Measurements from ENCODE around the gene GABRB3. TPM values are rescaled to one million over a fixed set of nuclear protein-coding genes. Genes with fewer than 3 reads are reported as not detected.

The GABRB3 gene
- total RNA-seq, 4 donors from 2014 or later: 1.2 to 3.9 (median 2.1) TPM; not detected in 1

DNA sequence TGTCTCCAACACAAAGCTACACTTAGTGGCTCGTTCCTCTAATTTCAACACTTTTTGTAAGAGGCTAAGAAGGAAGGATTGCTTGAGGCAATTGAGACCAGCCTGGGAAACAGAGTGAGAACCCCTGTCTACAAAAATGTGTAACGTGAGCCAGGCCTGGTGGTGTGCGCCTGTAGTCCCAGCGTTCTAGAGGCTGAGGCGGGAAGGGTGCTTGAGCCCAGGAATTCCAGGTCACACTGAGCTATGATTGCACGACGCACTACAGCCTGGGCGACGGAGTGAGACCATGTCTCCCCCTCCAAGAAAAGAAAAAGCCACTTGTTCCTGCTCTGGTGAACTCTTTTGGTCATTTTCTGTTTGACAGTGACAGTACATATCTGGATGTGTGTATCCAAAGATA lies 127.9 kb downstream of the GABRB3 start:
- Histone ChIP-seq H3K4me3 (no peak overlapping the region), H3K27me3 (no peaks in the 10 kb centered on the region), H3K36me3 (no peaks in the 10 kb centered on the region), H3K9me3 (peaks cover 0 to 13% (median 0%) of the 10 kb centered on the region in 4 donors), H3K27ac (no peak overlapping the region), H3K4me1 (no peaks in the 10 kb centered on the region)
- DNase-seq (ENCODE audit: low spot score in 2 of 2): no peak
- WGBS, 2 donors: 79 to 83% methylated on average over 9 of the region's 9 CpGs
- TF ChIP-seq POLR2A (IDR thresholded peaks at IDR 0.05) (no peak), EP300 (IDR thresholded peaks at IDR 0.05) (no peak)
- TF ChIP-seq, protein P1, sequence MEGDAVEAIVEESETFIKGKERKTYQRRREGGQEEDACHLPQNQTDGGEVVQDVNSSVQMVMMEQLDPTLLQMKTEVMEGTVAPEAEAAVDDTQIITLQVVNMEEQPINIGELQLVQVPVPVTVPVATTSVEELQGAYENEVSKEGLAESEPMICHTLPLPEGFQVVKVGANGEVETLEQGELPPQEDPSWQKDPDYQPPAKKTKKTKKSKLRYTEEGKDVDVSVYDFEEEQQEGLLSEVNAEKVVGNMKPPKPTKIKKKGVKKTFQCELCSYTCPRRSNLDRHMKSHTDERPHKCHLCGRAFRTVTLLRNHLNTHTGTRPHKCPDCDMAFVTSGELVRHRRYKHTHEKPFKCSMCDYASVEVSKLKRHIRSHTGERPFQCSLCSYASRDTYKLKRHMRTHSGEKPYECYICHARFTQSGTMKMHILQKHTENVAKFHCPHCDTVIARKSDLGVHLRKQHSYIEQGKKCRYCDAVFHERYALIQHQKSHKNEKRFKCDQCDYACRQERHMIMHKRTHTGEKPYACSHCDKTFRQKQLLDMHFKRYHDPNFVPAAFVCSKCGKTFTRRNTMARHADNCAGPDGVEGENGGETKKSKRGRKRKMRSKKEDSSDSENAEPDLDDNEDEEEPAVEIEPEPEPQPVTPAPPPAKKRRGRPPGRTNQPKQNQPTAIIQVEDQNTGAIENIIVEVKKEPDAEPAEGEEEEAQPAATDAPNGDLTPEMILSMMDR (IDR thresholded peaks at IDR 0.05): no peak

DNA sequence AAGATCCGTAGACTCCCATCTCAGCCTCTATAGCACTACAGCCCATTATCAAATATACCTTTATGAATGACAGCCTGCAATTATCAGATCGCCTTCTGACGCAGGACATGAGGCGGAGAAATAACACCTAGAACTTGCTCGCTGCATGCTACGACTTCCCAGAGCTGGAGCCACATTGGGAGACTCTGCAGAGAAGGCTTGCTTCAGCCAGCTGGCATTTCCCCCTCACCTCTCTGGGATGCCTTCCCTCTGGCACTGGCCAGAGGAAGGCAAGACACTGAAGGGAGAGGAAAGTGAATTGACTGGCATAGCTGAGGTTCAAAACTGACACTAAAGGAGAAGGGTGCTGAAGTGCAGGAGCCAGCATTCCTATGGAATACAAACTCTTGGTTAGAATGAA lies 131.7 kb downstream of the GABRB3 start:
- H3K27ac ChIP-seq: no peak overlapping the region
- TF ChIP-seq POLR2A (IDR thresholded peaks at IDR 0.05) (no peak), EP300 (IDR thresholded peaks at IDR 0.05) (no peak)
- TF ChIP-seq, protein P1 (IDR thresholded peaks at IDR 0.05): no peak
- no peak for DNase-seq (ENCODE audit: low spot score in 2 of 2)
- no peaks in the 10 kb centered on the region for H3K4me1 ChIP-seq
- WGBS, 2 donors: 91 to 95% methylated on average over 6 of the region's 6 CpGs
- H3K4me3 ChIP-seq: no peak overlapping the region
- no peaks in the 10 kb centered on the region for H3K36me3 ChIP-seq
- H3K9me3 ChIP-seq: peaks cover 0 to 2% (median 0%) of the 10 kb centered on the region in 4 donors
- H3K27me3 ChIP-seq: no peaks in the 10 kb centered on the region

- TF ChIP-seq, protein P1 (IDR thresholded peaks at IDR 0.05): no peak
- TF ChIP-seq EP300 (IDR thresholded peaks at IDR 0.05) (no peak), POLR2A (IDR thresholded peaks at IDR 0.05) (no peak)
- Histone ChIP-seq H3K9me3 (no peaks in the 10 kb centered on the region), H3K27ac (no peak overlapping the region), H3K36me3 (no peaks in the 10 kb centered on the region), H3K4me3 (no peak overlapping the region), H3K27me3 (no peaks in the 10 kb centered on the region), H3K4me1 (no peaks in the 10 kb centered on the region)
- WGBS, 2 donors: 76 to 79% methylated on average over 5 of the region's 5 CpGs
- DNase-seq (ENCODE audit: low spot score in 2 of 2): no peak
These were observed 132.3 kb downstream of the GABRB3 start for GRCh38 chr15:26640601-26641000.

- H3K27me3 ChIP-seq: no peaks in the 10 kb centered on the region
- no peaks in the 10 kb centered on the region for H3K9me3 ChIP-seq
- no peak for DNase-seq (ENCODE audit: low spot score in 2 of 2)
- 77 to 78% methylated on average over 9 of the region's 9 CpGs for WGBS, 2 donors
- no peaks in the 10 kb centered on the region for H3K4me1 ChIP-seq
- no peaks in the 10 kb centered on the region for H3K36me3 ChIP-seq
- no peak for TF ChIP-seq POLR2A (IDR thresholded peaks at IDR 0.05)
- TF ChIP-seq EP300 (IDR thresholded peaks at IDR 0.05): no peak
- TF ChIP-seq, protein P1 (IDR thresholded peaks at IDR 0.05): no peak
- H3K27ac ChIP-seq: no peak overlapping the region
- no peak overlapping the region for H3K4me3 ChIP-seq
These were observed 132.9 kb downstream of the GABRB3 start for GRCh38 chr15:26639966-26640365.

DNA sequence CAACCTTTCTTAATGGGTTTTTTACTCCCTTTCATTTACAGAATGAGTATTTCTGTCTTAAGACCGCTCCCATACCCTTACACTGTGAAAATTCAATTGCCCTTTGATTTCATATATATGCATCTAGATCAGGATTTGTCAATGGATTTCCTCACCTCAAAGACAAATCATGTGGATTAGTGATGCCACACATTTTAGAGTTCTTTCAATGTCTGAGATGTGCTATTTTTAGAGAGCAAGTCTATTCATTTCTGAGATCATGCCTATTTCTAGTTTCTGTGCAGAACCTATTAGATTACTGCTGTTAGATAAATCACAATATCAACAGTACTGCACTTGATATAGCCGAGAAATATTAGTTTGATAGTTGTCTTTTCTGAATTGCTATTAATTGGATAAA lies 137.3 kb downstream of the GABRB3 start:
- no peak for DNase-seq (ENCODE audit: low spot score in 2 of 2)
- Histone ChIP-seq H3K4me1 (peaks cover 0 to 4% (median 0%) of the 10 kb centered on the region in 4 donors), H3K36me3 (no peaks in the 10 kb centered on the region), H3K4me3 (no peak overlapping the region), H3K27ac (no peak overlapping the region), H3K27me3 (no peaks in the 10 kb centered on the region), H3K9me3 (no peaks in the 10 kb centered on the region)
- 83 to 85% methylated on average over 2 of the region's 2 CpGs for WGBS, 2 donors
- no peak for TF ChIP-seq EP300 (IDR thresholded peaks at IDR 0.05)
- TF ChIP-seq, protein P1 (IDR thresholded peaks at IDR 0.05): no peak
- no peak for TF ChIP-seq POLR2A (IDR thresholded peaks at IDR 0.05)

Measured in tibial nerve (tissue), 4 donors.